Thoracic aorta (tissue), 2 donors: ENCODE data around the gene HTR6. TPM values are rescaled to one million over a fixed set of nuclear protein-coding genes. Genes with fewer than 3 reads are reported as not detected.

Source experiments
- ATAC-seq: fragments of 150-250 bp; one replicate; pipeline ENCODE4 v1.8.0; 2017; ENCODE audit warnings: low read depth; ENCODE audit not compliant: insufficient number of reproducible peaks, low FRiP score
- DNase-seq: peaks from one replicate; pipeline ENCODE4 v3.0.0-alpha.2; 2020; ENCODE audit warnings: low spot score
- H3K27ac ChIP-seq, 2 donors: fragments of 200-600 bp; sonication (generic); 1 replicate in 1 of 2; 2 replicates in 1 of 2; pipeline ENCODE4 v1.5.1; 2016; ENCODE audit warnings: mild to moderate bottlenecking in 2 of 2, moderate library complexity in 2 of 2
- H3K27me3 ChIP-seq: fragments of 200-600 bp; sonication (generic); replicated peaks from 2 replicates; pipeline ENCODE4 v1.6.0; 2016; ENCODE audit warnings: mild to moderate bottlenecking; ENCODE audit not compliant: insufficient read depth
- H3K36me3 ChIP-seq: fragments of 200-600 bp; sonication (generic); one replicate; pipeline ENCODE4 v1.5.1; 2016
- H3K4me1 ChIP-seq, 2 donors: fragments of 200-600 bp; sonication (generic); 1 replicate in 1 of 2; 2 replicates in 1 of 2; pipeline versions ENCODE4 v1.5.1 to v1.6.0; 2016; ENCODE audit warnings: low read depth in 2 of 2, mild to moderate bottlenecking in 1 of 2; ENCODE audit not compliant: control insufficient read depth in 1 of 2
- H3K4me3 ChIP-seq: fragments of 200-600 bp; sonication (generic); 2 replicates; pipeline ENCODE4 v1.5.1; 2016; ENCODE audit warnings: mild to moderate bottlenecking
- H3K9me3 ChIP-seq: fragments of 200-600 bp; sonication (generic); 2 replicates; pipeline ENCODE4 v1.5.1; 2016
- CTCF ChIP-seq: fragments of 200-600 bp; sonication (generic); IDR thresholded peaks from one replicate; pipeline ENCODE4 v1.5.1; 2019; ENCODE audit warnings: antibody characterized with exemption
- total RNA-seq, 2 donors: library from RNA; depleted of rRNA; stranded (reverse); fragments of >200 nt; gene quantifications; one replicate each; pipeline versions ENCODE4 v1.1.0 to v1.2.3, GENCODE V29; 2016

HTR6 gene
- total RNA-seq, 2 donors from 2014 or later, result 0.41 TPM; not detected in 1

- no peak for ATAC-seq
Measured at GRCh38 chr1:19680644-19681043, 16.0 kb downstream of the HTR6 start.

GRCh38 chr1:19682257-19682656, 17.6 kb downstream of the HTR6 start:
- TF ChIP-seq CTCF, result no peak

More at GRCh38 chr1:19680644-19681043, 16.0 kb downstream of the HTR6 start:
- Histone ChIP-seq H3K9me3 (no peaks in the 10 kb centered on the region), H3K4me3 (no peak overlapping the region), H3K4me1 (no peaks in the 10 kb centered on the region), H3K27me3 (no peaks in the 10 kb centered on the region), H3K27ac (no peak overlapping the region), H3K36me3 (peaks cover 24% of the 10 kb centered on the region)
- no peak for TF ChIP-seq CTCF
- DNase-seq, result no peak

GRCh38 chr1:19682901-19683300, 18.2 kb downstream of the HTR6 start:
- H3K4me3 ChIP-seq, result no peak overlapping the region
- TF ChIP-seq CTCF, result no peak
- no peak overlapping the region for H3K27ac ChIP-seq
- no peaks in the 10 kb centered on the region for H3K4me1 ChIP-seq
- ATAC-seq (no peak), DNase-seq (no peak)
- H3K36me3 ChIP-seq, result peaks cover 35% of the 10 kb centered on the region
- no peaks in the 10 kb centered on the region for H3K9me3 ChIP-seq
- H3K27me3 ChIP-seq, result no peaks in the 10 kb centered on the region

More at GRCh38 chr1:19682257-19682656, 17.6 kb downstream of the HTR6 start:
- Histone ChIP-seq H3K27me3 (no peaks in the 10 kb centered on the region), H3K9me3 (no peaks in the 10 kb centered on the region), H3K36me3 (peaks cover 32% of the 10 kb centered on the region), H3K27ac (no peak overlapping the region), H3K4me3 (no peak overlapping the region), H3K4me1 (no peaks in the 10 kb centered on the region)
- DNase-seq, result no peak
- ATAC-seq, result no peak

GRCh38 chr1:19683351-19683750, 18.7 kb downstream of the HTR6 start:
- H3K4me1 ChIP-seq, result no peaks in the 10 kb centered on the region
- no peak for TF ChIP-seq CTCF
- DNase-seq (no peak), ATAC-seq (no peak)
- peaks cover 35% of the 10 kb centered on the region for H3K36me3 ChIP-seq
- no peaks in the 10 kb centered on the region for H3K27me3 ChIP-seq
- no peak overlapping the region for H3K27ac ChIP-seq
- no peaks in the 10 kb centered on the region for H3K9me3 ChIP-seq
- no peak overlapping the region for H3K4me3 ChIP-seq

GRCh38 chr1:19684677-19685076, 20.0 kb downstream of the HTR6 start:
- H3K27me3 ChIP-seq, result no peaks in the 10 kb centered on the region
- DNase-seq (no peak), ATAC-seq (no peak)
- H3K9me3 ChIP-seq, result no peaks in the 10 kb centered on the region
- peaks cover 35% of the 10 kb centered on the region for H3K36me3 ChIP-seq
- no peak overlapping the region for H3K4me3 ChIP-seq
- no peak overlapping the region for H3K27ac ChIP-seq
- TF ChIP-seq CTCF, result no peak
- H3K4me1 ChIP-seq, result no peaks in the 10 kb centered on the region
